ENCODE results near the gene ATP1A2. TPM values are rescaled to one million over a fixed set of nuclear protein-coding genes. Genes with fewer than 3 reads are reported as not detected.

ATP1A2 gene
- total RNA-seq, 1 donor from 2014 or later, result 5.6 TPM

- no peak for ATAC-seq
- Histone ChIP-seq H3K4me3 (no peak overlapping the region), H3K9me3 (no peaks in the 10 kb centered on the region), H3K27ac (no peak overlapping the region), H3K27me3 (no peaks in the 10 kb centered on the region), H3K4me1 (peaks cover 1% of the 10 kb centered on the region), H3K36me3 (no peaks in the 10 kb centered on the region)
- intact Hi-C loops (cut with DNase I), result no loop called here
- TF ChIP-seq CTCF (IDR thresholded peaks at IDR 0.05), result no peak
- no peak for DNase-seq
Measured at GRCh38 chr1:160188341-160188740, 72.8 kb downstream of the ATP1A2 start.

DNA sequence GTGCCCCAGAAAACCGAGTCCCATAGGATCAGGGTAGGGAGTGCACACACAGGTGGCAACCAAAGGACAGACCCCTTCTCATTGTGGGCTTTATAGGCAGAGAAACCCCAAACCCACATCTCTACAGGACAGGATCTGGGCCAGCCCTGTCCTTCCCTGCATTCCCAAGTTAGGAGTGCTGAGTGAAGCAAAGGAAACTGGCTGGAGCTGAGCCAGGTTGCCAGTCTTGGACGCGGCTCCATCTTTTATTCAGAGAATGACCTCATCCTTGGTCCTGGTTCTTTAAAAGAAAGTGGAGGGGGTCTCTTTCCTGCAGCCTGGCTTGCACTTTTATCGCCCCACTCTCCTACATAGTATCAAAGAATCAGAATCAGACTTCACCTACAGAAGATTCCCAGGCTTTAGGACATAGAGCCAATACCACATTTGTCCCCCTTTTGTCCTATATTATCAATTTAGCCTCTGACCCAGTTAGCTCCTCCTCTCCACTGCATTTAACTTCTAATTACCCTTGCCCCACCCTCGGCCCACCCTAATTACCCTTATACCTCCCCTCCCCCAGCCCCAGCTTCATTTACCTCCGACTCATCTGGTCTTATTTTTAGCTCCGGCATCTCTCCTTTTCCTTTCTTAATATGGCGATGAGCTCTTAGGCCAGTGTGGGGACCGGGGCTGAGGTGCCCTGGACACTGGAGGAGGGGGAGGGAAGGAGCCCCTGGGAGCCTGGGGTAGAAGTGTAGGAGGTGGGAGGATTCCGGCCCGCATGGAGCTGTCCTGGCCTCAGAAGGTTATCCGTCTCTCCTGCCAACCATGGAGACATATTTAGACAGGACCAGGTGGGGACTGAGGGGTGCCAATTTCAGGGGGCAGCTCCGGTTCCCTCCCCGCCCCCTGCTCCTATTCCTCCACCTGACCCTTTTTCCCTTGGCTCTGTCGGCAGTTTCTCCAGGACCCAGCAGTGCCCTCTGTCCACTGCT is 74.4 kb downstream of the ATP1A2 start, which contains the start of gene CASQ1:
Gene CASQ1 (plus strand): TSS at position 927 of the 977 bp plus-strand sequence. CDS start 177 bp downstream, outside the sequence.
- no peak for ATAC-seq
- H3K9me3 ChIP-seq, result no peaks in the 10 kb centered on the region
- intact Hi-C loops (cut with DNase I), result loop anchor here (10.0 kb wide), 1 partner anchor 65 kb away; no protein-coding TSS in a partner anchor
- no peak within 1 kb of the TSS for H3K27ac ChIP-seq
- no peaks in the 10 kb centered on the region for H3K36me3 ChIP-seq
- H3K4me3 ChIP-seq, result no peak within 1 kb of the TSS
- no peak for DNase-seq
- no peak for TF ChIP-seq CTCF (IDR thresholded peaks at IDR 0.05)
- no peaks in the 10 kb centered on the region for H3K27me3 ChIP-seq
- peaks cover 4% of the 10 kb centered on the region for H3K4me1 ChIP-seq

DNA sequence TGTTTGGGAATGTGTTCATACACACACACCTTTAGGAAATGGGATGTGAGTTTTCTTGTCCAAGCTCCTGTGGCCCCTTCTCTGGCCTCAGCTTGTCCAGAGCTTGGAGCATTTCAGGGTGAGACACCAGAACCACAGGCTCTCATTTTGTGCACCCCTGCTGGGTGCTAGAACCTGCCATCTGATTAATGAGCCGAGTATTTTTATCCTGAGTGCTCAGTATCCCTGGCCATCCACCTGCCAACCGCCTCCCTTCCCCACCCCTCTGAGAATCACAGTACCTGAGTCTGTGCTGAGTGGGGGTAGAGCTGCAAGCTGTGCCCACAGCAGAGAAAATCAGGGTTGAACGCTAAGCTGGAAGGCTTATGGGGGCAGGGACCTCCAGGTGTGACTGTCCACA is 76.2 kb downstream of the ATP1A2 start:
- Histone ChIP-seq H3K27ac (no peak overlapping the region), H3K4me1 (peaks cover 4% of the 10 kb centered on the region), H3K9me3 (no peaks in the 10 kb centered on the region), H3K27me3 (no peaks in the 10 kb centered on the region), H3K36me3 (no peaks in the 10 kb centered on the region), H3K4me3 (no peak overlapping the region)
- intact Hi-C loops (cut with DNase I), result loop anchor here (10.0 kb wide), 1 partner anchor 63 kb away; no protein-coding TSS in a partner anchor
- no peak for TF ChIP-seq CTCF (IDR thresholded peaks at IDR 0.05)
- no peak for ATAC-seq
- DNase-seq, result no peak

DNA sequence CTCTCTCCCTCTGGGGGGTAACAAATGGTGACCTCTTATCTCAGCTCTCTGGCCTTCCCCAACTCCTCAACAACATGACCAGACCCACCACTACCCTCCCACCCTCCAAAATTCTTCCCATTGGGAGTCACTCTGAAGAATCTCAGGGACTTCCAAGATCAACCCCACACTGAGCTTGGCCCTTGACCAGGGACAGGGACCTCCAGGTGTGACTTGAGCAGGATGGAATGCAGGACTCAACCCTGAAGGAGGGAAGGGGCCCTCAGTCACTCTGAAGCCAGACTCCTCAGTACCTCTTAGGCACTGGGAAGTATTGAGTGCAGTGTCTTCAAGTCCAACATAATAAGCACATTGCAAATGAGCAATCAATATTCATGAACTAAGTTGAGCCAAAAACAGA is 76.7 kb downstream of the ATP1A2 start:
- H3K27ac ChIP-seq, result no peak overlapping the region
- no peak for DNase-seq
- TF ChIP-seq CTCF (IDR thresholded peaks at IDR 0.05), result no peak
- ATAC-seq, result no peak
- H3K9me3 ChIP-seq, result no peaks in the 10 kb centered on the region
- no peaks in the 10 kb centered on the region for H3K36me3 ChIP-seq
- peaks cover 4% of the 10 kb centered on the region for H3K4me1 ChIP-seq
- H3K4me3 ChIP-seq, result no peak overlapping the region
- H3K27me3 ChIP-seq, result no peaks in the 10 kb centered on the region
- intact Hi-C loops (cut with DNase I), result loop anchor here (10.0 kb wide), 1 partner anchor 63 kb away; no protein-coding TSS in a partner anchor

Other genes with a start within 250 kb of the ATP1A2 start
- gene CFAP45, start 215.6 kb upstream of the ATP1A2 start, total RNA-seq, result 1.9 TPM
- 435 TPM for gene TAGLN2, start 190.3 kb upstream of the ATP1A2 start, total RNA-seq
- 2.2 TPM for gene IGSF9, start 170.1 kb upstream of the ATP1A2 start, total RNA-seq
- not detected for gene SLAMF9, start 161.5 kb upstream of the ATP1A2 start, total RNA-seq
- gene PIGM, start 83.8 kb upstream of the ATP1A2 start, total RNA-seq, result 7.1 TPM
- gene KCNJ10, start 45.6 kb upstream of the ATP1A2 start, total RNA-seq, result not detected
- gene KCNJ9, start 34.2 kb upstream of the ATP1A2 start, total RNA-seq, result not detected
- gene IGSF8, start 17.1 kb upstream of the ATP1A2 start, total RNA-seq, result 37.5 TPM
- gene ATP1A4, start 35.8 kb downstream of the ATP1A2 start, total RNA-seq, result 0.96 TPM
- 0.41 TPM for gene CASQ1, start 74.8 kb downstream of the ATP1A2 start, total RNA-seq
- gene PEA15, start 89.6 kb downstream of the ATP1A2 start, total RNA-seq, result 175 TPM
- gene DCAF8, start 146.8 kb downstream of the ATP1A2 start, total RNA-seq, result 130 TPM
- gene PEX19, start 169.4 kb downstream of the ATP1A2 start, total RNA-seq, result 64.2 TPM
- gene COPA, start 227.5 kb downstream of the ATP1A2 start, total RNA-seq, result 142 TPM
- 91.9 TPM for gene NCSTN, start 227.6 kb downstream of the ATP1A2 start, total RNA-seq